Sciatic nerve (tissue), 2 donors: ENCODE measurements around the gene DSCAML1. TPM values are rescaled to one million over a fixed set of nuclear protein-coding genes. Genes with fewer than 3 reads are reported as not detected.

ENCODE experiments used
- ATAC-seq: fragments of 200-7000 bp; cut with Tn5 transposase; one replicate; pipeline ENCODE4 v1.9.1; 2020; ENCODE audit warnings: mild to moderate bottlenecking, moderate library complexity
- DNase-seq: peaks from one replicate; pipeline ENCODE4 v3.0.0-alpha.2; 2020; ENCODE audit warnings: low spot score
- intact Hi-C: fragments of 100-400 bp; cut with DNase I; formaldehyde crosslinking; loops from one replicate; pipeline ENCODE4 v1.14.2; 2022
- total RNA-seq: library from RNA; stranded (reverse); fragmentation: NEBNext Ultra II Directional; extraction: Animal tissue kit (Norgen Biotek cat#: 25700); gene quantifications from one replicate; pipeline ENCODE4 v1.2.1, GENCODE V29; 2021
- donor health status: DM: no; HTN: no; CAD: no.
- donor health status: DM: no; HTN: no; CAD: no.

Gene DSCAML1
- total RNA-seq, 1 donor from 2014 or later = 4.2 TPM

DNA sequence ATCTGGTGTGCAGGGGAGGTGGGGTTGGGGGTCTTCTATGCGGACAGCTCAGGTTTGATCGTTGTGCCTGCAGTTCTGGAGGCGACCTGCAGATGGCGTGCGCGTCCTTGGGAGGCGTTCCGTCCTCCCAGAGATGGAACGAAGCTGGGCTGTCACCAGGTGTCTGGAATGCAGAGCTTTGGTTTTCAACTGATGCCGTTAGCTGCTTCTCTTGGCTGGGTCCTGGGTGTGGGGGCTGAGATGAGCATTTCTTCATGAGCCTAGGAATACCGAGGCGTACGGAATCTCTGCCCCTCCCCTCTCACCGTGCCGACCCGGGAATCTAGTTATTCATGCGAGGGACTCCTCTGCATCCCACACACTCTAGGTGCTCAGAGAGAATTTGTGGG lies 370.7 kb downstream of the DSCAML1 start:
- peak; percentile 86 for DNase-seq
- intact Hi-C loops = loop anchor here (2.0 kb wide), 1 partner anchor 391 kb away; no protein-coding TSS in a partner anchor
- peak; percentile 70 for ATAC-seq

DNA sequence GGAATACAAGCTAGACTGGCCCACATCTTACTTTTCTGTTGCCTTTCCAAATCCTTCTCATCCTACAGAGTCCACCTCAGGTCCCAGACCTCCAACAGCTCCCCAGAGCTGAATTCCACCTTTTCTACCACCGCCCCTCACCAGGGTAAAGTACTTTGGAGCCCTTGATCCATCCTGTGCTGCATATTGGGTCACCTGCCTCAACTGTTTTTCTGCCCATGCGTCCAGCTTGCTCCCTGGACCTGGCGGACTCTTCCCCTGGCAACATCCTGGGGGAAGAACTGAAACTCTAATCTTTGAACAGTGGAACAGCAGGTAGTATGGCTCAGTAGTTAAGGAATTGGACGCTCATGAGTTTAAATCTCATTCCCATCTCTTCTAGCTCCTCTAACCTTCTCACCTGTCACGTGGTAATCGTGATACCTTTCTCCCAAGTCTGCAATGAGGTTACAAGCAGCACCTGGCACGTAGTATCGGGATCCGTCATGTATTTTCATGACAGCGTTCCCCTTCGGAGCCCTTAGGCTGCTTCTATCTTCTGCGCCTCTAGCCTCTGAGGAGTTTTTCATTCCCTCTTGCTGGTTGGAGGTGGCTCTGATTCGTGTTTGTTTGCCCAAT lies 371.2 kb downstream of the DSCAML1 start:
- peak; percentile 6 for DNase-seq

GRCh38 chr11:117424781-117425180 lies 372.2 kb downstream of the DSCAML1 start:
- peak; percentile 26 for DNase-seq
- intact Hi-C loops = no loop called here
- no peak for ATAC-seq

More for the DNA sequence above, 371.2 kb downstream of the DSCAML1 start:
- intact Hi-C loops = loop anchor here (2.0 kb wide), 1 partner anchor 391 kb away; no protein-coding TSS in a partner anchor
- no peak for ATAC-seq

DNA sequence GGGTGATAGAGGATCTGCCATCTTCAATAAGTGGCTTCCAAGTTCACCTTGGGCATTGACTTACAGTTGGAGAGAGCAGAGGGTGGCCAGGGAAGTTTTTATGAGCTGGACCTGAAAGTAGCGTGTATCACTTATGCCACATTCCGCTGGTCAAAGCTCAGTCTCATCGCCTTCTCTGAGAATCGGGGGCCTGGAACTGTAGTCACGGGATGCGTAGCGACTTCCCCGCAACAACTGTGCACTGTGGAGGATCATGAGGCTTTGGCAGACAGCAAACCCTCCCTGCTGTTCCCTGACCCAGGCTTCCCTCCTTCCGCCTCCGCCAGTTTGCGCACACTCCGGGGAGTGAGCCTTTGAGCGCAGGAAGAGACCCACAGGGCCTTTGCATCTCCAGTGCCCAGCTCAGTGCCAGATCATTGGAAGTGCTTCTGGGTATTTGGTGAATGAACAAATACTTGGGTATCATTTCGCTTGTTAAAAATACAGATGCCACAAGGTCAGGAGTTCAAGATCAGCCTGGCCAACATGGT lies 373.9 kb downstream of the DSCAML1 start:
- DNase-seq = peak; percentile 15
- intact Hi-C loops = no loop called here
- ATAC-seq = no peak

DNA sequence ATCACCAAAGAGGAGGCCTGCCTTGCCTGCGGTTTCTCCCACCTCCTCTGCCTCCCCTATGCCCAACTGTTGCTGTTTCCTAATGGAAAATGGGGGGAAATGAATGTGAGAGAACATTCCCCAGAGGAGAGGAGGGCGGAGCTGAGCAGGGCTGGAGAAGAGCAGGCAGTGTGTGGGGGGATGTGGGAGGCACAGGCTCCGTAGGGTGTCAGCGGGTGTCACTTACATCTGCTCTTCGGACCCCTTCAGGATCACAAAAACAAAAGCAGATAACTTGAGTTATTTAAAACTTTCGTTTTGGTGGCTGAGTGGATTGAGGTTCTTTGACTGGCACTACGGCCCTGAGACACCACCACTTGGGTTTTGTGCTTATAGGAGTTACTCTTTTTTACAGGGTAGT lies 375.5 kb downstream of the DSCAML1 start:
- peak; percentile 17 for DNase-seq
- intact Hi-C loops = no loop called here
- ATAC-seq = no peak

GRCh38 chr11:117421041-117421440 lies 376.0 kb downstream of the DSCAML1 start:
- peak; percentile 30 for DNase-seq
- ATAC-seq = no peak
- intact Hi-C loops = no loop called here

- ATAC-seq = no peak
- DNase-seq = peak; percentile 26
- intact Hi-C loops = no loop called here
Observed at GRCh38 chr11:117420598-117420997, 376.4 kb downstream of the DSCAML1 start.

DNA sequence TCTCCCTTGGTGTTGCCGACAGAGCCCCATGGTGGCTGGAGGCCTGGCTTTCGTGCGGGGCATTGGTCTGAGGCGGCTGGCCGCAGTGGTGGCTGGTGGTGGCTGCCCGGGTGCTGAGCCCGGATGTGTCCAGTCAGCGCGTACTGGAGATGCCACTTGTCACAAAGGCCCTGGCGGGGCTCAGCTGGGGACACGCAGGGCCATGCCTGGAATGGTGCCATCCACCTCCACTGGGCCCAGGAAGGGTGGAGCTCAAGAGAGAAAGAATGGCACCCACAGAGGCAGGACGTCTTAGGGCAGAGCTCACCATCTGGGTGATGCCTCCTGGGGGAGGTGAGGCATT lies 376.9 kb downstream of the DSCAML1 start:
- DNase-seq (peak; percentile 43), ATAC-seq (no peak)
- intact Hi-C loops = no loop called here

- no peak for ATAC-seq
- intact Hi-C loops = no loop called here
- DNase-seq = peak; percentile 34
Observed at GRCh38 chr11:117419482-117420142, 377.4 kb downstream of the DSCAML1 start.

GRCh38 chr11:117418737-117419481 lies 378.1 kb downstream of the DSCAML1 start:
- intact Hi-C loops = no loop called here
- DNase-seq (peak; percentile 21), ATAC-seq (no peak)

GRCh38 chr11:117417856-117418255 lies 379.2 kb downstream of the DSCAML1 start:
- ATAC-seq (no peak), DNase-seq (peak; percentile 12)
- intact Hi-C loops = no loop called here

DNA sequence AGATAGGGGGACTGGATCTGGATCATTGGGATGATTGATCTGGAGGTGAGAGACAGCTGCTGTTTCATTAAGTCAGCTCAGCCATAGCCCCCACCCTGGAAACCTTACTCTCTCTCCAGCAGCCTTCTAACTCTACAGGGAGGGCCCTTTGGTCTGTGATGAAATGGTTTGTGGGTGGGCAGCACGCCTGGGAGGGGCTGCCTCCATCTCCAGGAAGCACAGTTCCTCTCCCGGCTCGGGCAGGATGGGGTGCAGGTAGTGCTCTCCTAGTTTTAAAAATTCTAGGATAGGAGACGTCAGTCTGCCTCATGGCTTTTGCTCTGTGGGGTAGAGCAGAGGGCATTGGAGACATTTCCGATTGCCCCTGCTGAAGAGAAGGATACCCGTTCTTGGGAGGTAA lies 379.7 kb downstream of the DSCAML1 start:
- ATAC-seq = no peak
- peak; percentile 15 for DNase-seq
- intact Hi-C loops = no loop called here

DNA sequence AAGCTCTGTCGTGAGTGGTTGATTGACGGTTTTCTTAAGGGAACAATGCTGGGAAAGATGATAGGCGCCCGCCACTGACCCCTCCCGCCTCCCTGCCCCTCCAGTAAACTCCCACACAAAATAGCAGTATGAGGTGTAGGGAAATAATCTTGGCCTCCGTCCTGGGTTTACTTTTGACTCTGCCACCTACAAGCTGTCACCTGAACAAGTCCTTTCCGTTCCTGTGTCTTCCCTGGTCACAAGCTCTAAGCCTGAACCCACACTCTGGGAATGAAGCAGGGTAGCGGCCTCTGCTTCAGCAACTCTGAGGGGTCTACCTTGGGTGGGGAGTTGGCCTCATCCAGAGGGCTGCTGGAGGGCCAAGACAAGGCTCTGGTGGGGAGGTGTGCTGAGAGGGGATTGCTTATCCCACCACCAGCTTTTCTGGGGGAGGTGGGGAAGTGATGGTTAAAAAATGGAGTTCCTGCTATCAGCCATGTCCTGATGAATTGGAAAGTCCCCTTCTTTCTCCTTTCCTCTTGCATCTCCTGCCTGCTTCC lies 381.6 kb downstream of the DSCAML1 start:
- intact Hi-C loops = no loop called here
- ATAC-seq (no peak), DNase-seq (peak; percentile 42)

DNA sequence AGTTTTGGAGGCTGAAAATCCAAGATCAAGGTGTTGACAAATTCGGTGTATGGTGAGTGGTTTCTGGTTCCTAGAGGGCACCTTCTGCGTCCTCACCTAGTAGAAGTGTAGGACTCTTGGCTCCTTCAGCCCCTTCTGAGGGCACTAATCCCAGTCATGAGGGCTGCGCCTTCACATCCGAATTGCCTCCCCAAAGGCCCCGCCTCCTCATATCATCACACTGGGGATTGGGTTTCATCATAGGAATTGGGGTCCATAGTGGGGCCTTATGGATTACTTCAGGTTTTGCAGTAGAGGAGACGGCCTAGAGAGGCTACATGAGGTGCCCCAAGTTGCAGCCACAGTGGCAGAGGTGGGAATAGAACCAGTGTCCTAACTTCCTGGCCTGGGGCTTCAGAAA lies 382.3 kb downstream of the DSCAML1 start:
- ATAC-seq (no peak), DNase-seq (peak; percentile 12)
- intact Hi-C loops = no loop called here

- DNase-seq (peak; percentile 34), ATAC-seq (no peak)
- intact Hi-C loops = no loop called here
Observed at GRCh38 chr11:117413616-117414015, 383.4 kb downstream of the DSCAML1 start.

- intact Hi-C loops = no loop called here
- DNase-seq = peak; percentile 21
- no peak for ATAC-seq
Observed at GRCh38 chr11:117412653-117413275, 384.3 kb downstream of the DSCAML1 start.

DNA sequence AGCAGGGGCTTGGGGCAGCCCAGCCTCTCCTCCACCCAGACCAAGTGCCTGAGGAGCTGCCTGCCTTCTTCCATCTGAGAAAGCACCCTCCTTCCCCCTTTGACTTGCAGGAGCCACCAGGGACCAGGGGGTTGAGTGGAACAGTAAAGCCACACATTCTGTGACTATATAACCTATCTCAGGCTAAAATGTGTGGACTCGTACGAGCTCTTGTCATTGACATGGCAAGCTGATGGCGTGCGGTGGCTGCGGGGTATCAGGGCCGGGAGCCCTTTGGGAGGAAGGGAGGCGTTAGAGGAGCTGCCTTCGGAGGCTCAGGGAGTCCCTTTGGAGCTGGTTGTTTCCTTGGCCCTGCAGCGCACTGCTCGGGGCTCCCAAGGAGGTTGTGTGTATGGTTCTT lies 384.8 kb downstream of the DSCAML1 start:
- intact Hi-C loops = no loop called here
- ATAC-seq (no peak), DNase-seq (peak; percentile 40)

DNA sequence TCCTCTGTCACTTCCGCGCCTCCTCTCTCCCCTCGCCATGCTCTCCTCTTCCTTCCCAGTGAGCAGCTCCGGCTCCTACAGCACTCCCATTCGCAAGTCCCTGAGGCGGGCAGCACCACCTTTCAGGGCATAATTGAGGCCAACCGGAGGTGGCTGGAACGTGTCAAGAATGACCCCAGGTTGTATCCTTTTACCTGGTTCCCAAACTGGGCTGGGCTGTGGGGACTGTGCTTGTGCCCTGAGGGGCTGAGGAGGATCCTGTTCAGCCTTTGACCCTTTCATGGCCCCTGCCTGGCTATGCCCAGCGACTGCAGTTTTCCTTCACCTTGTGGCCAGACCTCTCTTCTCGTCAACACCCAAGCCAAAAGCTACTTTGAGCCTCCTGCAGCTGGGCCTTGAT lies 385.3 kb downstream of the DSCAML1 start:
- intact Hi-C loops = no loop called here
- ATAC-seq = no peak
- DNase-seq = peak; percentile 34
